HL-60 (cell line): ENCODE results near the gene NAB2.

ENCODE experiments used
- DNase-seq, 2 experiments: peaks; one replicate each; pipeline ENCODE4 v3.0.0-alpha.2; 2010 to 2020; ENCODE audit warnings: low read depth in 1 of 2, low spot score in 1 of 2
- H3K27ac ChIP-seq: fragments of 250-450 bp; sonication (Bioruptor Pico); replicated peaks from 2 replicates; pipeline ENCODE4 v1.5.1; 2020; ENCODE audit warnings: mild to moderate bottlenecking, moderate library complexity
- H3K27me3 ChIP-seq: fragments of 250-450 bp; sonication (Bioruptor Pico); 2 replicates; pipeline ENCODE4 v1.5.1; 2021; ENCODE audit warnings: mild to moderate bottlenecking, moderate library complexity; ENCODE audit not compliant: insufficient read depth, poor library complexity, severe bottlenecking
- H3K4me3 ChIP-seq: replicated peaks from 2 replicates; pipeline ENCODE4 v1.5.1; 2011; ENCODE audit warnings: mild to moderate bottlenecking, control low read depth, low read length; ENCODE audit not compliant: insufficient read depth
- GABPA ChIP-seq: IDR thresholded peaks from 2 replicates; pipeline ENCODE4 v1.6.1; 2012; ENCODE audit warnings: low read depth
- POLR2AphosphoS5 ChIP-seq: IDR thresholded peaks from 2 replicates; pipeline ENCODE4 v1.6.1; 2012; ENCODE audit warnings: low read depth
- SPI1 ChIP-seq: IDR thresholded peaks from 2 replicates; pipeline ENCODE4 v1.6.1; 2012; ENCODE audit warnings: low read depth, mild to moderate bottlenecking, borderline replicate concordance
- TF ChIP-seq, protein P1 (sequence below): IDR thresholded peaks from one replicate; pipeline ENCODE4 v1.5.1; 2011; ENCODE audit warnings: low read length, control low read depth, inconsistent platforms; ENCODE audit not compliant: insufficient read depth
- TF ChIP-seq, protein P2 (sequence below): IDR thresholded peaks from 2 replicates; pipeline ENCODE4 v1.6.1; 2012; ENCODE audit warnings: low read depth; ENCODE audit not compliant: insufficient replicate concordance

NAB2 gene

DNA sequence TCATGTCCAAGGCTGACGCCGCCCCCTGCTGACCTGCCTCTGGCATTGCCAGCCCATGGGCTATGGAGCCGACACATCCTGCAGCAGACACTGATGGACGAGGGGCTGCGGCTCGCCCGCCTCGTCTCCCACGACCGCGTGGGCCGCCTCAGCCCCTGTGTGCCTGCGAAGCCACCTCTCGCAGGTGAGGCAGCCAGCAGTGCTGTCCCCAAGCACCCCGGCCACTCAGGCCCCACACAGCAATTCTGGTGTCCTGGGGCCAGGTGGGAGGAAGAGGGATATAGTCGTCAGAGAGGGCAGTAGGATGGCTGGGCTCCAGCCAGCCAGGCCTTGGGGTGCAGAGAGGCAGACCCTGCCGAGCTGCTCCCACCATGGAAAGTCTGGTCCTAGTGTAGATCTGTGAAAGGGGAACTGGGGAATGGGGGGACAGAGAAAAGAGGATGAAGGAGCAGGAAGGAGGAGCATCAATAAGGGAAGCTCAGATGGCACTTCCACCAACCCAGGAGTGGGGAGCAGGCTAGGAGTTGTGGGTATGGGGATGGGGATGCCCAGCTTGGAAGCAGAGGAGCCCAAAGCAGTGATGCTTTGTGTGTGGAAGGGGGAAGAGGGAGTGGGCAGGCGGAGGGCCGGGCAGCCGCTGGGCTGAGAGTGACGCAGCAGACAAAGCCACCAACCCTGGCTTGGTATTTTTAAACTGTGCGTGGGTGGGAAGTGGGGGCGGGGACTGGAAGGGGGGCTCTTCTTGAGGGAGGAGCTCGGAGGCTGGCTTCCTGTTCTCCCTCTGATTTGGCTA, 4.7 kb downstream of the NAB2 start:
- H3K4me3 ChIP-seq: no peak overlapping the region
- DNase-seq: peak in 1 of 2 experiments; percentile 60

DNA sequence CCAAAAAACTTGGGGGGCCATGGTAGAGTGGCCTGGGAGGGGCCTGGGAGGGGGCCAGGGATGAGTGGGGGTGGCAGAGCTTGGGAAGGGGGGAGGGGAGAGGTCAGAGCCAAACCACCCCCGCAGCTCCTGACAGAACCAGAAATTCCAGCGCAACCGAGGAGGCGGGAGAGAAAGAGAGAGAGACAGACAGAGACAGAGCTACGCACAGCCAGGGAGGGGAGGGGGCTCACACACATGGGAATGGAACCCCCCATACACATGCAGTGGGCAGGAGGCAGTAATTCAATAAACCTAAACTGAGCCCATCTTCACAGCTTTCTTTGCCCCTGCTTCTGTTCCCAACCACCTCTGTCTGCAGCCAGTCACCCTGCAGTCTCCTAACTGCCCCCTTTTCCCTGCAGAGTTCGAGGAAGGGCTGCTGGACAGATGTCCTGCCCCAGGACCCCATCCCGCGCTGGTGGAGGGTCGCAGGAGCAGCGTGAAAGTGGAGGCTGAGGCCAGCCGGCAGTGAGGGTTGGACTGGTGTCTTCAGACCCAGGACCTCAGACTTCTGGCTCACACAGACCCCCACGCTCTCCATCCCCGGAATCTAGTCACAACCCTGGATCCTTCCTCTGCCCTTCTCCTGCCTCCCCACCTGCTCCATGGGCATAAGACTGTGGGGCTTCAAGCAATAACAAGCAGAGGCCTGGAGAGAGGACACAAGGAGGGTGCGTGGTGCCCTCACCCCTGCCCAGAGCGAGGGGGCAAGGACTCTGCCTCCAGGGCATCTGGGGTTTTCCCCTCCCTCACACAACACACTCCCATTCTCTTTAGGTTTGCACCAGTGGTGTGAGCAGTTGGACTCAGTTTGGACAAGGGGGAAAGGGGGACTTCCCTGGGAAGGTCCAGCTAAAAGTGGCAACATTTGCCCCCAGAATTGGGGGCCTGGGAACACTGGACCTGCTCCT, 5.6 kb downstream of the NAB2 start:
- no peak overlapping the region for H3K4me3 ChIP-seq
- TF ChIP-seq, protein P1, sequence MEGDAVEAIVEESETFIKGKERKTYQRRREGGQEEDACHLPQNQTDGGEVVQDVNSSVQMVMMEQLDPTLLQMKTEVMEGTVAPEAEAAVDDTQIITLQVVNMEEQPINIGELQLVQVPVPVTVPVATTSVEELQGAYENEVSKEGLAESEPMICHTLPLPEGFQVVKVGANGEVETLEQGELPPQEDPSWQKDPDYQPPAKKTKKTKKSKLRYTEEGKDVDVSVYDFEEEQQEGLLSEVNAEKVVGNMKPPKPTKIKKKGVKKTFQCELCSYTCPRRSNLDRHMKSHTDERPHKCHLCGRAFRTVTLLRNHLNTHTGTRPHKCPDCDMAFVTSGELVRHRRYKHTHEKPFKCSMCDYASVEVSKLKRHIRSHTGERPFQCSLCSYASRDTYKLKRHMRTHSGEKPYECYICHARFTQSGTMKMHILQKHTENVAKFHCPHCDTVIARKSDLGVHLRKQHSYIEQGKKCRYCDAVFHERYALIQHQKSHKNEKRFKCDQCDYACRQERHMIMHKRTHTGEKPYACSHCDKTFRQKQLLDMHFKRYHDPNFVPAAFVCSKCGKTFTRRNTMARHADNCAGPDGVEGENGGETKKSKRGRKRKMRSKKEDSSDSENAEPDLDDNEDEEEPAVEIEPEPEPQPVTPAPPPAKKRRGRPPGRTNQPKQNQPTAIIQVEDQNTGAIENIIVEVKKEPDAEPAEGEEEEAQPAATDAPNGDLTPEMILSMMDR: no peak
- TF ChIP-seq POLR2AphosphoS5: 0 out of 2 replicates have a peak, but pooled peaks have one; percentile 31
- no peak for DNase-seq
- no peaks in the 10 kb centered on the region for H3K27me3 ChIP-seq
- no peak overlapping the region for H3K27ac ChIP-seq

More for the DNA sequence above, 4.7 kb downstream of the NAB2 start:
- no peaks in the 10 kb centered on the region for H3K27me3 ChIP-seq
- H3K27ac ChIP-seq: no peak overlapping the region
- TF ChIP-seq GABPA (no peak), SPI1 (peak; percentile 41; the same call in 1 of the 2 replicates), POLR2AphosphoS5 (peak; percentile 30; the same call in 1 of the 2 replicates)
- TF ChIP-seq, protein P2, sequence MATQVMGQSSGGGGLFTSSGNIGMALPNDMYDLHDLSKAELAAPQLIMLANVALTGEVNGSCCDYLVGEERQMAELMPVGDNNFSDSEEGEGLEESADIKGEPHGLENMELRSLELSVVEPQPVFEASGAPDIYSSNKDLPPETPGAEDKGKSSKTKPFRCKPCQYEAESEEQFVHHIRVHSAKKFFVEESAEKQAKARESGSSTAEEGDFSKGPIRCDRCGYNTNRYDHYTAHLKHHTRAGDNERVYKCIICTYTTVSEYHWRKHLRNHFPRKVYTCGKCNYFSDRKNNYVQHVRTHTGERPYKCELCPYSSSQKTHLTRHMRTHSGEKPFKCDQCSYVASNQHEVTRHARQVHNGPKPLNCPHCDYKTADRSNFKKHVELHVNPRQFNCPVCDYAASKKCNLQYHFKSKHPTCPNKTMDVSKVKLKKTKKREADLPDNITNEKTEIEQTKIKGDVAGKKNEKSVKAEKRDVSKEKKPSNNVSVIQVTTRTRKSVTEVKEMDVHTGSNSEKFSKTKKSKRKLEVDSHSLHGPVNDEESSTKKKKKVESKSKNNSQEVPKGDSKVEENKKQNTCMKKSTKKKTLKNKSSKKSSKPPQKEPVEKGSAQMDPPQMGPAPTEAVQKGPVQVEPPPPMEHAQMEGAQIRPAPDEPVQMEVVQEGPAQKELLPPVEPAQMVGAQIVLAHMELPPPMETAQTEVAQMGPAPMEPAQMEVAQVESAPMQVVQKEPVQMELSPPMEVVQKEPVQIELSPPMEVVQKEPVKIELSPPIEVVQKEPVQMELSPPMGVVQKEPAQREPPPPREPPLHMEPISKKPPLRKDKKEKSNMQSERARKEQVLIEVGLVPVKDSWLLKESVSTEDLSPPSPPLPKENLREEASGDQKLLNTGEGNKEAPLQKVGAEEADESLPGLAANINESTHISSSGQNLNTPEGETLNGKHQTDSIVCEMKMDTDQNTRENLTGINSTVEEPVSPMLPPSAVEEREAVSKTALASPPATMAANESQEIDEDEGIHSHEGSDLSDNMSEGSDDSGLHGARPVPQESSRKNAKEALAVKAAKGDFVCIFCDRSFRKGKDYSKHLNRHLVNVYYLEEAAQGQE: no peak
- TF ChIP-seq, protein P1: peak; percentile 50

DNA sequence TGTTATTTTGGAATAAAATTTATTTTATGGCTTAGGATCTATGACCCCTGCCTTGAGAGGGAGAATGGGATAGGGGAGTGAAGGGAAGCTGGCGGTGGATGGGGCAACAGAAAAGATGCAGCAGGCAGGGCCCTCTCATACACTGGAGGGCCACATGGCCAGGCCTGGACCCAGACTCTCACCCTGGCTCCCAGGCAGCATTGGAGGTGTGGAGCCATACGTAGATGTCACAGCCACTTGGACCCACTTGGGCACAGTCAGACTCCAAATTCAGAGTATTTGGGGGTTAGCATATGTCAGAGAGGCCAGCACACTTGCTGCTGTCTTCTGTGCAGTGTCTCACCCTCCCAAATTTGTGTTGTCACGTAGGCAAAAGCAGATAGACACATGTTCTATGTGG, 6.5 kb downstream of the NAB2 start:
- no peaks in the 10 kb centered on the region for H3K27me3 ChIP-seq
- no peak overlapping the region for H3K4me3 ChIP-seq
- TF ChIP-seq GABPA (no peak), SPI1 (no peak), POLR2AphosphoS5 (no peak)
- TF ChIP-seq, protein P1: no peak
- TF ChIP-seq, protein P2: no peak
- no peak overlapping the region for H3K27ac ChIP-seq
- DNase-seq: no peak
